HepG2 (cell line): ENCODE measurements around the gene SLC2A6. TPM values are rescaled to one million over a fixed set of nuclear protein-coding genes. Genes with fewer than 3 reads are reported as not detected.

ENCODE experiments used
- ATAC-seq: fragments of 200-7000 bp; cut with Tn5 transposase; 3 replicates; pipeline ENCODE4 v1.9.1; 2020; ENCODE audit warnings: mild to moderate bottlenecking, moderate library complexity
- BruUV-seq: library from RNA; stranded (reverse); fragments of 400-500 nt; replicated peaks from 2 replicates; lab custom pipeline; 2021; lab: Mats Ljungman, UMichigan
- CTCF ChIA-PET: fragments of 300-600 bp; formaldehyde crosslinking; extraction: SDS; loops from one replicate; lab custom pipeline; 2021; ENCODE audit warnings: low total read pairs, inconsistent platforms, low intra/inter-chr PET ratio; lab: Yijun Ruan, JAX
- POLR2A ChIA-PET: fragments of 350-600 bp; sonication (Branson Sonifier 250); formaldehyde crosslinking; loops from one replicate; lab custom pipeline; 2020; ENCODE audit warnings: antibody characterized with exemption, inconsistent platforms; lab: Yijun Ruan, JAX
- DNase-seq: peaks from one replicate; pipeline ENCODE4 v3.0.0-alpha.2; 2015; ENCODE audit warnings: low spot score
- FAIRE-seq: peaks from 3 replicates; lab custom pipeline; 2011; peaks lifted over from hg19 to GRCh38; lab: Jason Lieb, UNC
- H2AFZ ChIP-seq: one replicate; pipeline ENCODE4 v1.6.1; 2011; ENCODE audit warnings: low read length, inconsistent platforms
- H3K27ac ChIP-seq: fragments of 300-600 bp; 3 replicates; pipeline ENCODE4 v1.8.0; 2011; ENCODE audit warnings: mixed run types, mild to moderate bottlenecking, mixed read lengths, low read length, inconsistent platforms; ENCODE audit not compliant: insufficient read depth; ENCODE audit errors: extremely low read length
- H3K27me3 ChIP-seq, 2 experiments: fragments of 200-600 bp in 1 of 2; 2 replicates in 1 of 2; 3 replicates in 1 of 2; pipeline versions ENCODE4 v1.6.0 to v1.8.0; 2011; ENCODE audit warnings: low read length in 2 of 2, mild to moderate bottlenecking in 2 of 2, moderate library complexity in 2 of 2, inconsistent platforms in 1 of 2; ENCODE audit not compliant: insufficient read depth in 2 of 2, control insufficient read depth in 1 of 2
- H3K36me3 ChIP-seq, 2 experiments: fragments of 200-600 bp in 1 of 2; replicated peaks in 1 of 2; 2 replicates in 1 of 2; 3 replicates in 1 of 2; pipeline versions ENCODE4 v1.5.1 to v1.8.0; 2011; ENCODE audit warnings: low read length in 2 of 2, inconsistent platforms in 1 of 2; ENCODE audit not compliant: insufficient read depth in 2 of 2, control insufficient read depth in 1 of 2
- H3K4me1 ChIP-seq: 2 replicates; pipeline ENCODE4 v1.5.1; 2012; ENCODE audit warnings: low read length, inconsistent platforms; ENCODE audit not compliant: insufficient read depth
- H3K4me2 ChIP-seq: 2 replicates; pipeline ENCODE4 v1.6.0; 2011; ENCODE audit warnings: low read depth, low read length, inconsistent platforms
- H3K4me3 ChIP-seq, 3 experiments: fragments of 200-600 bp in 1 of 3; sonication (generic), shearing (Covaris generic) in 1 of 3; replicated peaks in 1 of 3; 2 replicates each; pipeline ENCODE4 v1.5.1; 2011 to 2016; ENCODE audit warnings: low read length in 3 of 3, inconsistent platforms in 2 of 3, low read depth in 2 of 3, mild to moderate bottlenecking in 2 of 3, control low read depth in 1 of 3, mixed read lengths in 1 of 3; ENCODE audit not compliant: insufficient read depth in 1 of 3
- H3K79me2 ChIP-seq: one replicate; pipeline ENCODE4 v1.6.1; 2011; ENCODE audit warnings: low read length, inconsistent platforms; ENCODE audit not compliant: insufficient read depth
- H3K9ac ChIP-seq: 2 replicates; pipeline ENCODE4 v1.6.0; 2011; ENCODE audit warnings: mild to moderate bottlenecking, low read depth, low read length, inconsistent platforms; ENCODE audit not compliant: insufficient read depth
- H3K9me3 ChIP-seq: 2 replicates; pipeline ENCODE4 v1.5.1; 2012; ENCODE audit warnings: mild to moderate bottlenecking, low read length
- H4K20me1 ChIP-seq: 2 replicates; pipeline ENCODE4 v1.6.0; 2011; ENCODE audit warnings: inconsistent platforms, mild to moderate bottlenecking, low read length, moderate library complexity; ENCODE audit not compliant: insufficient read depth
- BRF2 ChIP-seq: sonication (generic); formaldehyde crosslinking; IDR thresholded peaks from 2 replicates; pipeline ENCODE4 v1.8.1; 2022; ENCODE audit warnings: mild to moderate bottlenecking, missing genetic modification reagents
- GABPA ChIP-seq, 2 experiments: IDR thresholded peaks; 2 replicates each; pipeline ENCODE4 v1.6.1; 2011 to 2016; ENCODE audit warnings: low read depth in 2 of 2, low read length in 1 of 2, missing biosample characterization in 1 of 2, missing genetic modification characterization in 1 of 2
- HMG20B ChIP-seq: conservative IDR thresholded peaks from 2 replicates; pipeline ENCODE4 v1.6.1; 2016; ENCODE audit warnings: missing genetic modification reagents, missing compliant biosample characterization
- IRF2 ChIP-seq: IDR thresholded peaks from 2 replicates; pipeline ENCODE4 v1.6.1; 2018; ENCODE audit warnings: missing genetic modification reagents, missing compliant biosample characterization
- KLF12 ChIP-seq: sonication (generic); formaldehyde crosslinking; IDR thresholded peaks from 2 replicates; pipeline ENCODE4 v1.4.0; 2020; ENCODE audit warnings: missing genetic modification reagents, borderline replicate concordance
- NR2C2 ChIP-seq: sonication (generic); formaldehyde crosslinking; IDR thresholded peaks from 2 replicates; pipeline ENCODE4 v1.4.0; 2020; ENCODE audit warnings: missing genetic modification reagents, mild to moderate bottlenecking, moderate library complexity, borderline replicate concordance
- PAX8 ChIP-seq: sonication (generic); formaldehyde crosslinking; IDR thresholded peaks from 2 replicates; pipeline ENCODE4 v1.8.0; 2022; ENCODE audit warnings: mild to moderate bottlenecking, missing genetic modification reagents, borderline replicate concordance
- PHF8 ChIP-seq: sonication (generic); formaldehyde crosslinking; IDR thresholded peaks from 2 replicates; pipeline ENCODE4 v1.5.0; 2020; ENCODE audit warnings: missing genetic modification reagents
- REL ChIP-seq: sonication (generic); formaldehyde crosslinking; conservative IDR thresholded peaks from 2 replicates; pipeline ENCODE4 v1.8.0; 2022; ENCODE audit warnings: mild to moderate bottlenecking, missing genetic modification reagents, moderate library complexity
- RFXAP ChIP-seq: sonication (generic); formaldehyde crosslinking; IDR thresholded peaks from 2 replicates; pipeline ENCODE4 v1.4.0; 2020; ENCODE audit warnings: missing genetic modification reagents, borderline replicate concordance
- SAP130 ChIP-seq: IDR thresholded peaks from 2 replicates; pipeline ENCODE4 v1.6.1; 2016; ENCODE audit warnings: low read depth
- ZFP62 ChIP-seq: sonication (generic); formaldehyde crosslinking; IDR thresholded peaks from 2 replicates; pipeline ENCODE4 v1.4.0; 2020; ENCODE audit warnings: missing genetic modification reagents
- ZFX ChIP-seq: sonication (generic); formaldehyde crosslinking; IDR thresholded peaks from 2 replicates; pipeline ENCODE4 v1.4.0; 2020; ENCODE audit warnings: mild to moderate bottlenecking, low read depth, missing genetic modification reagents, moderate library complexity
- ZNF501 ChIP-seq: sonication (generic); formaldehyde crosslinking; IDR thresholded peaks from 2 replicates; pipeline ENCODE4 v1.5.1; 2020; ENCODE audit warnings: mild to moderate bottlenecking, moderate library complexity, missing genetic modification reagents
- ZNF563 ChIP-seq: sonication (generic); formaldehyde crosslinking; IDR thresholded peaks from 2 replicates; pipeline ENCODE4 v1.8.0; 2022; ENCODE audit warnings: mild to moderate bottlenecking, moderate library complexity, missing genetic modification reagents
- ZNF883 ChIP-seq: sonication (generic); formaldehyde crosslinking; IDR thresholded peaks from 2 replicates; pipeline ENCODE4 v1.5.1; 2020; ENCODE audit warnings: mild to moderate bottlenecking, missing genetic modification reagents; ENCODE audit errors: not compliant biosample characterization
- WGBS: methylation state at CpG from one replicate; pipeline ENCODE4 v1.1.6; 2017; ENCODE audit warnings: low lambda C conversion rate; 5-methylcytosine and 5-hydroxymethylcytosine counted together
- in situ Hi-C: cut with HindIII; loops from 2 replicates; pipeline ENCODE4 v1.10.0; 2017; ENCODE audit warnings: low pct_unique_long_range_greater_than_20kb; ENCODE audit not compliant: extremely low pct_ligation_motif_present
- intact Hi-C: fragments of 100-400 bp; cut with micrococcal nuclease; formaldehyde crosslinking; loops from one replicate; pipeline ENCODE4 v1.10.0; 2022; ENCODE audit not compliant: unreplicated experiment
- polyA plus RNA-seq, 8 experiments: library from polyadenylated mRNA; depleted of rRNA in 3 of 8; stranded (reverse) in 7 of 8; unstranded in 1 of 8; fragments of >200 nt; fragmentation: Illumina TruSeq in 4 of 8; extraction: Trizol in 4 of 8; gene quantifications; 2 replicates each; pipeline versions ENCODE4 v1.2.1 to v1.2.3, GENCODE V29; 2011 to 2016; ENCODE audit warnings: low read depth in 4 of 8, missing spikeins in 1 of 8, mixed read lengths in 1 of 8; ENCODE audit not compliant: insufficient read depth in 1 of 8
- total RNA-seq, 5 experiments: library from RNA; depleted of rRNA; stranded (reverse); fragments of >200 nt; fragmentation: Illumina TruSeq; extraction: Trizol; gene quantifications; 2 replicates each; pipeline ENCODE4 v1.2.3, GENCODE V29; 2016; ENCODE audit warnings: low read depth in 1 of 5
- TF ChIP-seq, protein P1 (sequence below): IDR thresholded peaks from 2 replicates; pipeline ENCODE4 v1.4.0; 2020; ENCODE audit warnings: mild to moderate bottlenecking, missing genetic modification reagents
- TF ChIP-seq, protein P2 (sequence below): sonication (generic); formaldehyde crosslinking; IDR thresholded peaks from 2 replicates; pipeline ENCODE4 v1.5.0; 2020; ENCODE audit warnings: mild to moderate bottlenecking, missing genetic modification reagents, moderate library complexity

The SLC2A6 gene
- total and polyA plus RNA-seq, 2 of the 13 experiments (the other 11 are each of a cell fraction or from before 2014, with no cell fraction given) = 4.1 to 15.0 TPM

GRCh38 chr9:133448487-133448972, 30.4 kb downstream of the SLC2A6 start:
- BruUV-seq = no TSS peak
- H3K9ac ChIP-seq = 0 out of 2 replicates have a peak overlapping the region, but pooled peaks have one; percentile 11
- DNase-seq (peak; percentile 25), ATAC-seq (peak; percentile 86), FAIRE-seq (no peak)
- 0% methylated on average over 4 of the region's 13 CpGs for WGBS
- ChIA-PET CTCF (no interaction called here), POLR2A (interaction anchor here (1.9 to 2.1 kb wide), 2 partner anchors 11 to 30 kb away, joined by 4 to 16 read pairs; partner anchors contain the start of genes CACFD1 and REXO4)
- H3K9me3 ChIP-seq = no peaks in the 10 kb centered on the region
- H3K79me2 ChIP-seq = no peaks in the 10 kb centered on the region
- H3K27ac ChIP-seq = no peak overlapping the region
- H3K4me3 ChIP-seq = peak overlapping the region in 2 of 3 experiments; percentile 36 to 66; a peak in 4 of 6 replicates
- peaks cover 24% of the 10 kb centered on the region for H3K4me1 ChIP-seq
- no peaks in the 10 kb centered on the region for H4K20me1 ChIP-seq
- intact Hi-C loops (no loop called here), in situ Hi-C loops (no loop called here)
- no peaks in the 10 kb centered on the region for H3K36me3 ChIP-seq
- no peak overlapping the region for H2AFZ ChIP-seq
- H3K4me2 ChIP-seq = peak overlapping the region; percentile 82
- peaks cover 3 to 29% of the 10 kb centered on the region in 2 experiments; a peak in 3 of 5 replicates for H3K27me3 ChIP-seq
- peak; percentile 48; the same call in 1 of the 2 replicates for TF ChIP-seq PHF8 (CRISPR knock-in tag)
- TF ChIP-seq NR2C2 (CRISPR knock-in tag) = no peak
- TF ChIP-seq ZFX (CRISPR knock-in tag) = peak; percentile 79
- no peak for TF ChIP-seq ZFP62 (CRISPR knock-in tag)
- TF ChIP-seq KLF12 (CRISPR knock-in tag) = no peak
- peak; percentile 45 for TF ChIP-seq ZNF883
- 0 out of 2 replicates have a peak, but pooled peaks have one; percentile 36 for TF ChIP-seq REL
- TF ChIP-seq, protein P1, sequence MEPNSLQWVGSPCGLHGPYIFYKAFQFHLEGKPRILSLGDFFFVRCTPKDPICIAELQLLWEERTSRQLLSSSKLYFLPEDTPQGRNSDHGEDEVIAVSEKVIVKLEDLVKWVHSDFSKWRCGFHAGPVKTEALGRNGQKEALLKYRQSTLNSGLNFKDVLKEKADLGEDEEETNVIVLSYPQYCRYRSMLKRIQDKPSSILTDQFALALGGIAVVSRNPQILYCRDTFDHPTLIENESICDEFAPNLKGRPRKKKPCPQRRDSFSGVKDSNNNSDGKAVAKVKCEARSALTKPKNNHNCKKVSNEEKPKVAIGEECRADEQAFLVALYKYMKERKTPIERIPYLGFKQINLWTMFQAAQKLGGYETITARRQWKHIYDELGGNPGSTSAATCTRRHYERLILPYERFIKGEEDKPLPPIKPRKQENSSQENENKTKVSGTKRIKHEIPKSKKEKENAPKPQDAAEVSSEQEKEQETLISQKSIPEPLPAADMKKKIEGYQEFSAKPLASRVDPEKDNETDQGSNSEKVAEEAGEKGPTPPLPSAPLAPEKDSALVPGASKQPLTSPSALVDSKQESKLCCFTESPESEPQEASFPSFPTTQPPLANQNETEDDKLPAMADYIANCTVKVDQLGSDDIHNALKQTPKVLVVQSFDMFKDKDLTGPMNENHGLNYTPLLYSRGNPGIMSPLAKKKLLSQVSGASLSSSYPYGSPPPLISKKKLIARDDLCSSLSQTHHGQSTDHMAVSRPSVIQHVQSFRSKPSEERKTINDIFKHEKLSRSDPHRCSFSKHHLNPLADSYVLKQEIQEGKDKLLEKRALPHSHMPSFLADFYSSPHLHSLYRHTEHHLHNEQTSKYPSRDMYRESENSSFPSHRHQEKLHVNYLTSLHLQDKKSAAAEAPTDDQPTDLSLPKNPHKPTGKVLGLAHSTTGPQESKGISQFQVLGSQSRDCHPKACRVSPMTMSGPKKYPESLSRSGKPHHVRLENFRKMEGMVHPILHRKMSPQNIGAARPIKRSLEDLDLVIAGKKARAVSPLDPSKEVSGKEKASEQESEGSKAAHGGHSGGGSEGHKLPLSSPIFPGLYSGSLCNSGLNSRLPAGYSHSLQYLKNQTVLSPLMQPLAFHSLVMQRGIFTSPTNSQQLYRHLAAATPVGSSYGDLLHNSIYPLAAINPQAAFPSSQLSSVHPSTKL (CRISPR knock-in tag) = 0 out of 2 replicates have a peak, but pooled peaks have one; percentile 23
- no peak for TF ChIP-seq BRF2
- TF ChIP-seq HMG20B (CRISPR knock-in tag) = no peak
- TF ChIP-seq PAX8 = no peak
- TF ChIP-seq GABPA (IDR thresholded peaks at IDR 0.05; ENCODE audit: low read depth, low read length) = no peak
- peak; percentile 13; the same call in 1 of the 2 replicates for TF ChIP-seq GABPA (CRISPR knock-in tag; IDR thresholded peaks at IDR 0.05; ENCODE audit: low read depth)
- TF ChIP-seq, protein P2, sequence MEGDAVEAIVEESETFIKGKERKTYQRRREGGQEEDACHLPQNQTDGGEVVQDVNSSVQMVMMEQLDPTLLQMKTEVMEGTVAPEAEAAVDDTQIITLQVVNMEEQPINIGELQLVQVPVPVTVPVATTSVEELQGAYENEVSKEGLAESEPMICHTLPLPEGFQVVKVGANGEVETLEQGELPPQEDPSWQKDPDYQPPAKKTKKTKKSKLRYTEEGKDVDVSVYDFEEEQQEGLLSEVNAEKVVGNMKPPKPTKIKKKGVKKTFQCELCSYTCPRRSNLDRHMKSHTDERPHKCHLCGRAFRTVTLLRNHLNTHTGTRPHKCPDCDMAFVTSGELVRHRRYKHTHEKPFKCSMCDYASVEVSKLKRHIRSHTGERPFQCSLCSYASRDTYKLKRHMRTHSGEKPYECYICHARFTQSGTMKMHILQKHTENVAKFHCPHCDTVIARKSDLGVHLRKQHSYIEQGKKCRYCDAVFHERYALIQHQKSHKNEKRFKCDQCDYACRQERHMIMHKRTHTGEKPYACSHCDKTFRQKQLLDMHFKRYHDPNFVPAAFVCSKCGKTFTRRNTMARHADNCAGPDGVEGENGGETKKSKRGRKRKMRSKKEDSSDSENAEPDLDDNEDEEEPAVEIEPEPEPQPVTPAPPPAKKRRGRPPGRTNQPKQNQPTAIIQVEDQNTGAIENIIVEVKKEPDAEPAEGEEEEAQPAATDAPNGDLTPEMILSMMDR (CRISPR knock-in tag) = peak; percentile 12; the same call in 1 of the 2 replicates
- TF ChIP-seq SAP130 (CRISPR knock-in tag) = peak; percentile 42; the same call in 1 of the 2 replicates
- peak; percentile 56; the same call in 1 of the 2 replicates for TF ChIP-seq RFXAP
- TF ChIP-seq IRF2 (CRISPR knock-in tag) = 0 out of 2 replicates have a peak, but pooled peaks have one; percentile 46
- peak; percentile 82 for TF ChIP-seq ZNF563
- 0 out of 2 replicates have a peak, but pooled peaks have one; percentile 15 for TF ChIP-seq ZNF501 (CRISPR knock-in tag)
